ENCODE measurements around the gene IFIT1.

DNA sequence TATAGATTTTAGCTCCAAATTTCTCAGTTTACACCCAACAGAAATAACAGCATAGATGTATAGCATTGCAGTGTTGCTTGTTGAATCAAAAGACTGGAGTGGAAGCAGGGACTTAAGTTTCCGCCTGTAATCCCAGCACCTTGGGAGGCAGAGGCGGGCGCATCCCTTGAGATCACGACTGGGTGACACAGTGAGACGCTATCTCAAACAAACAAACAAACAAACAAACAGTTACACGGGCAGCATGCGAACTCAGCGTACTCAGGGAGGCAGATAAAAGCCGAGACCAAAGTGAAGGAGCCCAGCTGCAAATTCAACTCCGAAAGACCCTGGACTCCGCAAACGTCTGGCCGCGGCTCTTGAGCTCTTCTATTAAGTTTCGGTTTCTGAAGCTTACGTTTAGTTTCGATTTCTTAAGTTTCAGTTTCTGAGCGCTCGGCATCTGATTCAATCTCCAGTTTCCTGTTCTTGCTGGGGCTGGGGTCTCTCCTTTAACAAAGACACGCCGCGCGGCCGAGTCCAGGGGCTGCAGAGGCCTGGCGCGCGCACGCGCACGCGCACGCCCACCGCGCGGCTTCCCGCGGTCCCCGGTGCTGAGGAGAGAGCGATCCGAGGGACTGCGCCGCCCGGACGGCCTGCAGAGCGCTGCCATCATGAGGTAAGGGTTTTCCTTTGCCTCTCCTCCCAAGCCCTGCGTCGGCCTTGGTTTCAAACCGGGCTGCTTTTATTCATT is 21.9 kb downstream of the IFIT1 start, which contains the start of gene IFIT5:
- TF ChIP-seq, protein P1, sequence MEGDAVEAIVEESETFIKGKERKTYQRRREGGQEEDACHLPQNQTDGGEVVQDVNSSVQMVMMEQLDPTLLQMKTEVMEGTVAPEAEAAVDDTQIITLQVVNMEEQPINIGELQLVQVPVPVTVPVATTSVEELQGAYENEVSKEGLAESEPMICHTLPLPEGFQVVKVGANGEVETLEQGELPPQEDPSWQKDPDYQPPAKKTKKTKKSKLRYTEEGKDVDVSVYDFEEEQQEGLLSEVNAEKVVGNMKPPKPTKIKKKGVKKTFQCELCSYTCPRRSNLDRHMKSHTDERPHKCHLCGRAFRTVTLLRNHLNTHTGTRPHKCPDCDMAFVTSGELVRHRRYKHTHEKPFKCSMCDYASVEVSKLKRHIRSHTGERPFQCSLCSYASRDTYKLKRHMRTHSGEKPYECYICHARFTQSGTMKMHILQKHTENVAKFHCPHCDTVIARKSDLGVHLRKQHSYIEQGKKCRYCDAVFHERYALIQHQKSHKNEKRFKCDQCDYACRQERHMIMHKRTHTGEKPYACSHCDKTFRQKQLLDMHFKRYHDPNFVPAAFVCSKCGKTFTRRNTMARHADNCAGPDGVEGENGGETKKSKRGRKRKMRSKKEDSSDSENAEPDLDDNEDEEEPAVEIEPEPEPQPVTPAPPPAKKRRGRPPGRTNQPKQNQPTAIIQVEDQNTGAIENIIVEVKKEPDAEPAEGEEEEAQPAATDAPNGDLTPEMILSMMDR (IDR thresholded peaks at IDR 0.05), result no peak
- peak in 2 of 4 donors; percentile 41 to 59 for TF ChIP-seq POLR2A (IDR thresholded peaks at IDR 0.05)

All from esophagus squamous epithelium (tissue), 4 donors.